Prostate gland (tissue), 2 donors: ENCODE results near the gene AKIP1. TPM values are rescaled to one million over a fixed set of nuclear protein-coding genes. Genes with fewer than 3 reads are reported as not detected.
A peak's percentile ranks its signal among the peaks of the same experiment; 100 is the strongest.

Experiments
- DNase-seq: peaks from one replicate; pipeline ENCODE4 v3.0.0-alpha.2; 2019; ENCODE audit warnings: low spot score
- H3K27ac ChIP-seq, 2 donors: fragments of 200-600 bp; sonication (generic); 2 replicates each; pipeline ENCODE4 v1.5.1; 2017 to 2019
- H3K27me3 ChIP-seq: fragments of 200-600 bp; sonication (generic); replicated peaks from 2 replicates; pipeline ENCODE4 v1.5.1; 2019; ENCODE audit not compliant: insufficient read depth
- H3K36me3 ChIP-seq, 2 donors: fragments of 200-600 bp; sonication (generic); 1 replicate in 1 of 2; 2 replicates in 1 of 2; pipeline versions ENCODE4 v1.5.1 to v1.8.1; 2017 to 2019
- H3K4me1 ChIP-seq: fragments of 200-600 bp; sonication (generic); replicated peaks from 2 replicates; pipeline ENCODE4 v1.5.1; 2019
- H3K4me3 ChIP-seq, 2 donors: fragments of 200-600 bp; sonication (generic); 2 replicates each; pipeline ENCODE4 v1.5.1; 2017 to 2019
- H3K9me3 ChIP-seq: fragments of 200-600 bp; sonication (generic); 2 replicates; pipeline ENCODE4 v1.5.1; 2017
- CTCF ChIP-seq, 4 experiments: fragments of 200-600 bp in 2 of 4; fragments of 450-650 bp in 2 of 4; sonication (generic) in 2 of 4; IDR thresholded peaks; 1 replicate in 3 of 4; 2 replicates in 1 of 4; pipeline ENCODE4 v1.5.1; 2016 to 2019; ENCODE audit warnings: antibody characterized with exemption in 4 of 4, mild to moderate bottlenecking in 2 of 4, moderate library complexity in 2 of 4
- POLR2A ChIP-seq: fragments of 450-650 bp; IDR thresholded peaks from one replicate; pipeline ENCODE4 v1.6.1; 2016; ENCODE audit warnings: antibody characterized with exemption, mild to moderate bottlenecking
- POLR2AphosphoS5 ChIP-seq: sonication (generic); formaldehyde crosslinking; IDR thresholded peaks from one replicate; pipeline ENCODE4 v1.6.1; 2017; ENCODE audit warnings: antibody characterized with exemption
- WGBS: methylation state at CpG from one replicate; pipeline ENCODE4 v1.1.5; 2018; 5-methylcytosine and 5-hydroxymethylcytosine counted together
- intact Hi-C: fragments of 100-400 bp; cut with DNase I; formaldehyde crosslinking; loops from one replicate; pipeline ENCODE4 v1.14.2; 2022
- total RNA-seq, 2 donors: library from RNA; depleted of rRNA; stranded (reverse); fragments of >200 nt; gene quantifications; one replicate each; pipeline ENCODE4 v1.1.0, GENCODE V29; 2016

The AKIP1 gene
- total RNA-seq, 2 donors from 2014 or later: 23.8 to 47.1 TPM

- TF ChIP-seq POLR2A (no peak), POLR2AphosphoS5 (no peak)
- intact Hi-C loops: no loop called here
Observed at GRCh38 chr11:8907116-8907515, 3.9 kb upstream of the AKIP1 start.

DNA sequence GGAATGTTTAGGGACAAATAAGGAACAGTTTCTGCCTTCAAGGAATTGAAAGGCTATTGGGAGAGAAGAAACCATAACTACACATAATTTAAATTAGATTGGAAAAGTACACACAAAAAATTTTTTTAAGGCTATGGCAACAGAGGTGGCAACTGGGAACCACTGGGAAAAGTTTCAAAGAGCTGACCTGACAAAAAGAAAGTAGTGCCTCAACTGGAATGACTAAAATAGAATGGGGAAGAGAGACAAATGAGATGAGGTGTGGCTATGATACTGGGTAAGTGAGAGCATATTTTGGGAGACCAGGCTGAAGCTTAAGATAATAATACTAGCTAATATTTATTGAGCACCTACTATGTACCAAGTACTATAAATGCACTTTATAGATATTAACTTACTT is 2.9 kb upstream of the AKIP1 start:
- DNase-seq: no peak
- Histone ChIP-seq H3K4me3 (no peak overlapping the region), H3K4me1 (no peaks in the 10 kb centered on the region), H3K36me3 (no peaks in the 10 kb centered on the region), H3K27ac (no peak overlapping the region), H3K27me3 (no peaks in the 10 kb centered on the region), H3K9me3 (no peaks in the 10 kb centered on the region)
- intact Hi-C loops: no loop called here
- TF ChIP-seq POLR2AphosphoS5: no peak
- TF ChIP-seq POLR2A: no peak
- TF ChIP-seq CTCF (IDR thresholded peaks at IDR 0.05): no peak

More at GRCh38 chr11:8907116-8907515, 3.9 kb upstream of the AKIP1 start:
- Histone ChIP-seq H3K27ac (no peak overlapping the region), H3K36me3 (no peaks in the 10 kb centered on the region), H3K9me3 (no peaks in the 10 kb centered on the region), H3K27me3 (no peaks in the 10 kb centered on the region), H3K4me1 (no peaks in the 10 kb centered on the region), H3K4me3 (no peak overlapping the region)
- 93% methylated on average over 1 of the region's 1 CpG for WGBS
- no peak for DNase-seq

DNA sequence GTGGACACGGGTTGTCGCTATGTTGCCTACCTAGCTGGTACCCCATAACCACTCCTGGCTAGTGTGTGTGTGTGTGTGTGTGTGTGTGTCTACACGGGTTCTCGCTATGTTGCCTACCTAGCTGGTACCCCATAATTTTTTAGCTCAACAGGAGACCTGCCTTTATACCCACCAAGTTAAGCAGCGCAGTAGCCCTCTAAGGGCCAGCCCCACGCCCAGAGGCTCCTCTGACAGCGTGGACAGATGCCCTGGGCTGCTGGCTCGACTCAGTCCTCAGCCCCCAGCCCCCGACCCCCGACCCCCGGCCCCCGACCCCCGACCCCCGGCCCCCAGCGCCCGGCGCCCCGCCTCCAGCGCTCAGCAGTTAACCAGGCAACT is 351 bp upstream of the AKIP1 start:
- H3K4me1 ChIP-seq: no peaks in the 10 kb centered on the region
- peak overlapping the region; percentile 74 to 84 for H3K27ac ChIP-seq
- DNase-seq: no peak
- no peaks in the 10 kb centered on the region for H3K36me3 ChIP-seq
- 8% methylated on average over 10 of the region's 19 CpGs for WGBS
- H3K4me3 ChIP-seq: peak overlapping the region; percentile 55 to 69
- TF ChIP-seq CTCF (IDR thresholded peaks at IDR 0.05): no peak
- no peaks in the 10 kb centered on the region for H3K9me3 ChIP-seq
- no peaks in the 10 kb centered on the region for H3K27me3 ChIP-seq
- intact Hi-C loops: loop anchor here (2.0 to 5.0 kb wide), 2 partner anchors 38 to 98 kb away; no protein-coding TSS in a partner anchor

GRCh38 chr11:8913961-8914660 is 3.1 kb downstream of the AKIP1 start:
- peak in 3 of 4 experiments; percentile 40 to 62 (median 54) for TF ChIP-seq CTCF (IDR thresholded peaks at IDR 0.05)
- no peak for TF ChIP-seq POLR2AphosphoS5
- no peak for DNase-seq
- no peaks in the 10 kb centered on the region for H3K9me3 ChIP-seq
- peak overlapping the region in 1 of 2 donors; percentile 27 for H3K27ac ChIP-seq
- no peaks in the 10 kb centered on the region for H3K4me1 ChIP-seq
- no peak overlapping the region for H3K4me3 ChIP-seq
- 27% methylated on average over 9 of the region's 9 CpGs for WGBS
- H3K36me3 ChIP-seq: no peaks in the 10 kb centered on the region
- H3K27me3 ChIP-seq: no peaks in the 10 kb centered on the region
- intact Hi-C loops: loop anchor here (2.0 to 5.0 kb wide), 2 partner anchors 42 to 225 kb away; no protein-coding TSS in a partner anchor

GRCh38 chr11:8914661-8915018 is 3.7 kb downstream of the AKIP1 start:
- TF ChIP-seq POLR2AphosphoS5: no peak
- peak in 1 of 4 experiments; percentile 1 for TF ChIP-seq CTCF (IDR thresholded peaks at IDR 0.05)
- TF ChIP-seq POLR2A: no peak
- H3K27me3 ChIP-seq: no peaks in the 10 kb centered on the region
- intact Hi-C loops: loop anchor here (2.0 to 5.0 kb wide), 2 partner anchors 42 to 224 kb away; no protein-coding TSS in a partner anchor
- no peak for DNase-seq
- H3K27ac ChIP-seq: no peak overlapping the region
- no peaks in the 10 kb centered on the region for H3K36me3 ChIP-seq
- H3K4me3 ChIP-seq: no peak overlapping the region
- WGBS: 66% methylated on average over 4 of the region's 4 CpGs
- H3K9me3 ChIP-seq: no peaks in the 10 kb centered on the region
- H3K4me1 ChIP-seq: no peaks in the 10 kb centered on the region
